ENCODE measurements around the gene ADAM29. TPM values are rescaled to one million over a fixed set of nuclear protein-coding genes. Genes with fewer than 3 reads are reported as not detected.
"Not testable (repeated sequence)": the region's sequence is repeated elsewhere in the genome, so short reads cannot be mapped to it uniquely, and the experiment has no call there.

The ADAM29 gene
- total RNA-seq = not detected
- long read RNA-seq = 0 reads

- no peak for DNase-seq (ENCODE audit: low spot score)
- intact Hi-C loops (cut with DNase I) = no loop called here
Observed at GRCh38 chr4:174918058-174918457, at the start of gene ADAM29. ADAM29 (plus strand) TSS chr4:174918358; CDS start chr4:174975526, 57,168 bp downstream.

DNA sequence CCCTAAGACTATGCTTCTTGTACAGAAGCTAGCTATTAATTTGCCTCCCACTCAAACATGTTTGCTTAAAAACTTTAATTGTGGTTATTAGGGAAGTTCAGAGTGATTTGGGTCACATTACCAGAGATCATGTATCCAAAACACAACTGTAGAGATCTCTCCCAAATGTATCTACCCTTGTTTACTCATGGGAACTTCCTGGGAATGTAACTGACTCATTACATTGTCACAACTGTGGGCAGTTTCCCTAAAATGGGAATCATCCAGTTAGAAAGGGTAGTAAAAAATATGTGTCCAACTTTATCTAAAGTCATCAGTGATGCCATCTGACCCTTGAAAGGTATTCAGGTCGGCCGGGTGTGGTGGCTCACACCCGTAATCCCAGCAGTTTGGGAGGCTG lies 48.8 kb upstream of the ADAM29 start:
- intact Hi-C loops (cut with DNase I) = no loop called here
- no peak for DNase-seq (ENCODE audit: low spot score)

DNA sequence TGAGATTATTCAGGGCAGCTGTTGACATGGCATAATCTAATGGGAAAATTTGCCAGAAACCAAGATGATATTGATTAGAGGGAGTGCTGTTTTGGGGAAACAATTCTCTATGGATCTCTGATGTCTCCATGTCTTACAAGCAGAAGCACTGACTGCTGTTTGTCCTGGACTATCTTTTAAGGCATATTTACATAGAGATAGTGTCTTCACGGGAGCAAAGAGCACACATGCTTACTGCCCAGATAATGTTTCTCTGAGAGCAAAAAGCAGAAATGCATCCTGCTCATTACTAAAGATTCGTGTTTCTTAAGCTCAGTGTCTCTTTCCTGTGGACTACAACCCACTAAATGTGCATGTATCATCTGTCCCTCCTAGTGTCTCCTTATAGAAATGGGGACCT lies 47.8 kb upstream of the ADAM29 start:
- intact Hi-C loops (cut with DNase I) = loop anchor here (10.0 kb wide), 1 partner anchor 674 kb away; no protein-coding TSS in a partner anchor

GRCh38 chr4:174871407-174871806 lies 46.8 kb upstream of the ADAM29 start:
- no peak for DNase-seq (ENCODE audit: low spot score)
- intact Hi-C loops (cut with DNase I) = loop anchor here (10.0 kb wide), 1 partner anchor 673 kb away; no protein-coding TSS in a partner anchor

More for the DNA sequence above, 47.8 kb upstream of the ADAM29 start:
- DNase-seq (ENCODE audit: low spot score) = no peak

- intact Hi-C loops (cut with DNase I) = loop anchor here (10.0 kb wide), 1 partner anchor 672 kb away; no protein-coding TSS in a partner anchor
- DNase-seq (ENCODE audit: low spot score) = not testable (repeated sequence)
Observed at GRCh38 chr4:174873146-174873545, 45.0 kb upstream of the ADAM29 start.

DNA sequence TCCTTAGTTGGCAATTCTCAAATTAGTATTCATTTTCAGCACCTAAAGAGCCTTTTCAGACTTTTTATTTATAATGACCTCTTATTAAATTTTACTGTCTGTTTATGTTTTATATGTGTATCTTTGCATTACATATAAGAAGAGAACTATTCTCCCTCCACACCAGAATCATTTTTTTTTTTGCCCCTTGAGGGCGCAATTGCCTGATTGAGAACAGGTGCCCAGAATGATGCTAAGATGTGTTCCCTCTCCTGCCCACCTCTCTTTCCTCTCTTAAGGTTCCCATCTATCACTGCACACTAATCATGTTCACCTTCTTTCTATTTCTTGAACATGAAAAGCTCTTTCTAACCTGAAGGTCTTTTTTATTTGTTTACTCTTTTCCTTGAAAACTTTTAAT lies 44.2 kb upstream of the ADAM29 start:
- intact Hi-C loops (cut with DNase I) = loop anchor here (10.0 kb wide), 1 partner anchor 671 kb away; no protein-coding TSS in a partner anchor

DNA sequence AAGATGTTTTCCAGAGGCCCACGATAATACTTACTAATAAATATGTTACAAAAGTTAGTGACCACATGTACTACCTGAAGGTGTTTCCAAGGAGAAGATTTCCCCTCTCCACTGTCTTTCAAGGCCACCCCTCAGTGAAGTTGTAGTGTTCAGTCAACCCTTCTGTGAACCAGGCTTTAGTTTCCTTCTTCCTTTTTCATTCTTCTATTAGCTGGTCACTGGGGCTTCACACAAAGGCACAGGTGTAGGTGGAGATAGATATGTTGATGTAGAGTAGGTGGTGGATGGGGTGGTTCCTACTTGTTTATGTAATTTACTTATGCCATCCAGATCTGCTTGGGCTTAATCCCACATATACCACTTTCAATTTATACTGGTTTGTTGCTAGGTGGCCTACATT lies 43.3 kb upstream of the ADAM29 start:
- no peak for DNase-seq (ENCODE audit: low spot score)
- intact Hi-C loops (cut with DNase I) = loop anchor here (10.0 kb wide), 1 partner anchor 670 kb away; no protein-coding TSS in a partner anchor

More for the DNA sequence above, 44.2 kb upstream of the ADAM29 start:
- DNase-seq (ENCODE audit: low spot score) = no peak

DNA sequence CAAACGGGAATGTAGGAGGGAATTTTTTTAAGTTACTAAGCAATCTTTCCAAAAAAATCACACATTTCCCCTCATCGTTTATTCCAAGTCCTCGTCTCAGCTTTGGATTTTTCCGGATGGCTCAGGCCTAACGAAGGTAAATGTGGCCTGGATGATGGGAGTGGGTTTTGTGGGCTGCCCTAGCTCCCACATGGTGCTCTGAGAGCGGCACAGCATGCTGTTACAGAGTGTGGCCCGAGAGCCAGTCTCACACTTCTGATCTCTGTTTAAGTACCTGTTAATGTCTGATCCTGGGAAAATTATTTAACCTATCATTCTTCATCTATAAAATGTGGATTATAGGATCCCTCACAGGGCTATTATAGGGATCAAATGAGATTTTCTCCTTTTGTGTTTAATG lies 38.2 kb upstream of the ADAM29 start:
- intact Hi-C loops (cut with DNase I) = no loop called here
- no peak for DNase-seq (ENCODE audit: low spot score)

GRCh38 chr4:174882317-174882992 lies 35.7 kb upstream of the ADAM29 start:
- intact Hi-C loops (cut with DNase I) = no loop called here
- DNase-seq (ENCODE audit: low spot score) = no peak

DNA sequence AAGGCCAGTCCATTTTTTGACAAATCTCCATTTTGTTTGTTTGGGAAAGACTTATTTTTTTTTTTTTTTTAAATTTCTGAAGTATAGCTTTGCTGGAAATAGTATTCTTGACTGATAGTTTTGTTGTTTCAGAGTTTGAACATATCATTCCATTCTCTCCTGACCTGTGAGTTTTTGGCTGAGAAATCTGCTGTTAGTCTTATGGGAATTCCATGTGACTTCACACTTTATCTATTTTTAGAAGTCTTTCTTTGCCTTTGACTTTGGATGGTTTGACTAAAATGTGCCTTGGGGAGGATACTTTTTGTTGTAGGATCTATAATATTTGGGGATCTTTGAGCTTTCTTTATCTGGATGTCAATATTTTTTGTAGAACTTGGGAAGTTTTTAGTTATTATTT lies 10.7 kb upstream of the ADAM29 start:
- intact Hi-C loops (cut with DNase I) = no loop called here
- no peak for DNase-seq (ENCODE audit: low spot score)

- DNase-seq (ENCODE audit: low spot score) = no peak
- intact Hi-C loops (cut with DNase I) = no loop called here
Observed at GRCh38 chr4:174910271-174910670, 7.9 kb upstream of the ADAM29 start.

GRCh38 chr4:174912919-174913543 lies 5.1 kb upstream of the ADAM29 start:
- intact Hi-C loops (cut with DNase I) = no loop called here
- no peak for DNase-seq (ENCODE audit: low spot score)

DNA sequence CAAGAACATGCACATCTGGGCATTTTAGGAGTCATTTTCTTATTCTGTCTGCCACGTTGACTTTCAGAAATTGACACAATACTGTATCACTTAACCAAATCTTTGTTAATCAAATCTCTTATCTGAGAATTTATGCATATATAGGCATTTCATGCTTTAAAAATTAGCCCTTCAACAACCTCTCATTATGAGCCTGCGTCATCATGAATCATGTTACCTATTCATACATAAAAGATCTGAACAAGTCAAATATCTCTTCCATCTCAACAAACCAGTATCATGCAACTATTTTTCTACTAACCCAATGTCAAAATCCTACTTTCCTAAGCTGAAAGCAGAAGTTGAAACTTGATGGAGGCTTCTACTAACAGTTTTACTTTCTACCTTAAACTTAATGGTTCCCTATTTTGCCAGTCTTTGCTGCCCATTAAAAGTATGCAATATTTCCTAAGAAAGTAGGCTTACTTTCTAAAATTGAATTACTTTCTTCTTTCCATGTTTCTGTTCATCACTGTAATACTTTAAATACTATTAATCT lies 1.8 kb downstream of the ADAM29 start:
- DNase-seq (ENCODE audit: low spot score) = no peak
- intact Hi-C loops (cut with DNase I) = no loop called here

- DNase-seq (ENCODE audit: low spot score) = no peak
- intact Hi-C loops (cut with DNase I) = no loop called here
Observed at GRCh38 chr4:174926958-174927357, 8.8 kb downstream of the ADAM29 start.

GRCh38 chr4:174928174-174928573 lies 10.0 kb downstream of the ADAM29 start:
- intact Hi-C loops (cut with DNase I) = no loop called here
- no peak for DNase-seq (ENCODE audit: low spot score)

DNA sequence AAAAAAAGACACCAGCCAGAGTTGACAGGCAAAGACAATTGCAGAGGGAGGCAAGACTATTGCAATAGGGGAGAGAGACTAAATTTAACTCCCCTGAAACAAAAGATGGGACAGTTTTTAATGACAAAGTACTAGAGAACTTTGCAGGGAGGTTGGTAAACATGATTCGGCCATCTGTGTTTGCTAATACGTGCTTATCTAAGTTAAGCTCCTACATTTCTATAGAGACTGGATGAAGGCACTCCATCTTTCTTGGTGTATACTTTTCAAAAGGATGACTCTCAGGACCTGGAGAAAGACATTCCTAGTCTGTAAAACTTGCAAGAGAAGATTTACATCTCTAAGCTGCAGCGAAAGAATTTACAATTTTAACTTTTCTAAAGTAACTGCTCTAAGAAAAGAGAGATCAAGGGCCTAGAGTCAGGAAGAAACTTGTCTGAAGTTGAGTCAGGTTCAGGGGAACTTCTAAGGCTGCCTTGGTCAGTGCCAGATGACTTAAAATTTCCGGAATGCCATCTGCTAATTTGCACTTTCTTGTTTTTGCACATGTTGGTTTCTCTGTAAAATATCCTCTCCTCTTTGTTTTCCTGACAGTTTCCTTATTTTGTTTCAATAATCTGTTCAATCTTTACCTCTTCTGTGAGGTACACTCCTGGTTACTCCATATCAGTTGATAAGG lies 10.6 kb downstream of the ADAM29 start:
- intact Hi-C loops (cut with DNase I) = no loop called here
- no peak for DNase-seq (ENCODE audit: low spot score)

GRCh38 chr4:174929346-174929745 lies 11.2 kb downstream of the ADAM29 start:
- intact Hi-C loops (cut with DNase I) = no loop called here
- DNase-seq (ENCODE audit: low spot score) = no peak

GRCh38 chr4:174930895-174931294 lies 12.7 kb downstream of the ADAM29 start:
- DNase-seq (ENCODE audit: low spot score) = no peak
- intact Hi-C loops (cut with DNase I) = no loop called here

GRCh38 chr4:174933083-174933482 lies 14.9 kb downstream of the ADAM29 start:
- intact Hi-C loops (cut with DNase I) = no loop called here
- no peak for DNase-seq (ENCODE audit: low spot score)

- intact Hi-C loops (cut with DNase I) = no loop called here
- DNase-seq (ENCODE audit: low spot score) = no peak
Observed at GRCh38 chr4:174934360-174934759, 16.2 kb downstream of the ADAM29 start.

All from cardiac septum (tissue), 1 donor.